ENCODE results near the gene SFXN5.
A peak's percentile ranks its signal among the peaks of the same experiment; 100 is the strongest.

The SFXN5 gene

GRCh38 chr2:73091696-73092095, 20.2 kb upstream of the SFXN5 start (continued):
- no peak for TF ChIP-seq PRDM10 (tag by site-specific recombination; IDR thresholded peaks at IDR 0.05)
- no peak for TF ChIP-seq ZNF792 (tag by site-specific recombination; IDR thresholded peaks at IDR 0.05)
- no peak for TF ChIP-seq ZNF248 (tag by site-specific recombination; IDR thresholded peaks at IDR 0.05)
- no peak for TF ChIP-seq MZF1 (tag by site-specific recombination; IDR thresholded peaks at IDR 0.05; ENCODE audit: borderline replicate concordance)
- TF ChIP-seq ZNF670 (tag by site-specific recombination; IDR thresholded peaks at IDR 0.05; ENCODE audit: low read depth): no peak
- no peak for TF ChIP-seq ZNF704 (tag by site-specific recombination; IDR thresholded peaks at IDR 0.05)
- no peak for TF ChIP-seq OVOL3 (tag by site-specific recombination; IDR thresholded peaks at IDR 0.05)
- no peak for TF ChIP-seq KLF16 (tag by site-specific recombination; IDR thresholded peaks at IDR 0.05)

- Histone ChIP-seq H3K36me3 (ENCODE audit: control insufficient read depth in 2 of 2, insufficient read depth in 1 of 2, low read length in 2 of 2) (peaks cover 0 to 30% of the 10 kb centered on the region in 2 experiments; a peak in 1 of 3 replicates), H3K4me3 (ENCODE audit: low read depth, low read length) (no peak overlapping the region), H3K4me1 (ENCODE audit: control insufficient read depth, insufficient read depth, low read length) (peaks cover 4% of the 10 kb centered on the region), H3K9me3 (ENCODE audit: control insufficient read depth, insufficient read depth, low read depth, low read length) (no peaks in the 10 kb centered on the region), H3K27ac (ENCODE audit: extremely low read depth, low read depth, low read length) (no peak overlapping the region)
- CTCF ChIA-PET: interaction anchor here (1.1 to 1.4 kb wide), 2 partner anchors 65 to 121 kb away, joined by 4 read pairs; no protein-coding TSS in a partner anchor
- TF ChIP-seq, protein P1, sequence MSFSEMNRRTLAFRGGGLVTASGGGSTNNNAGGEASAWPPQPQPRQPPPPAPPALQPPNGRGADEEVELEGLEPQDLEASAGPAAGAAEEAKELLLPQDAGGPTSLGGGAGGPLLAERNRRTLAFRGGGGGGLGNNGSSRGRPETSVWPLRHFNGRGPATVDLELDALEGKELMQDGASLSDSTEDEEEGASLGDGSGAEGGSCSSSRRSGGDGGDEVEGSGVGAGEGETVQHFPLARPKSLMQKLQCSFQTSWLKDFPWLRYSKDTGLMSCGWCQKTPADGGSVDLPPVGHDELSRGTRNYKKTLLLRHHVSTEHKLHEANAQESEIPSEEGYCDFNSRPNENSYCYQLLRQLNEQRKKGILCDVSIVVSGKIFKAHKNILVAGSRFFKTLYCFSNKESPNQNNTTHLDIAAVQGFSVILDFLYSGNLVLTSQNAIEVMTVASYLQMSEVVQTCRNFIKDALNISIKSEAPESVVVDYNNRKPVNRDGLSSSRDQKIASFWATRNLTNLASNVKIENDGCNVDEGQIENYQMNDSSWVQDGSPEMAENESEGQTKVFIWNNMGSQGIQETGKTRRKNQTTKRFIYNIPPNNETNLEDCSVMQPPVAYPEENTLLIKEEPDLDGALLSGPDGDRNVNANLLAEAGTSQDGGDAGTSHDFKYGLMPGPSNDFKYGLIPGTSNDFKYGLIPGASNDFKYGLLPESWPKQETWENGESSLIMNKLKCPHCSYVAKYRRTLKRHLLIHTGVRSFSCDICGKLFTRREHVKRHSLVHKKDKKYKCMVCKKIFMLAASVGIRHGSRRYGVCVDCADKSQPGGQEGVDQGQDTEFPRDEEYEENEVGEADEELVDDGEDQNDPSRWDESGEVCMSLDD (tag by site-specific recombination; IDR thresholded peaks at IDR 0.05): no peak
- TF ChIP-seq ZBTB17 (tag by site-specific recombination; IDR thresholded peaks at IDR 0.05): peak; percentile 63
- POLR2A ChIA-PET: no interaction called here
These were observed 19.7 kb upstream of the SFXN5 start for GRCh38 chr2:73091164-73091563.

- Histone ChIP-seq H3K36me3 (ENCODE audit: control insufficient read depth in 2 of 2, insufficient read depth in 1 of 2, low read length in 2 of 2) (peaks cover 0 to 46% of the 10 kb centered on the region in 2 experiments; a peak in 1 of 3 replicates), H3K4me1 (ENCODE audit: control insufficient read depth, insufficient read depth, low read length) (peaks cover 4% of the 10 kb centered on the region), H3K9me3 (ENCODE audit: control insufficient read depth, insufficient read depth, low read depth, low read length) (no peaks in the 10 kb centered on the region), H3K27ac (ENCODE audit: extremely low read depth, low read depth, low read length) (no peak overlapping the region), H3K4me3 (ENCODE audit: low read depth, low read length) (no peak overlapping the region)
- POLR2A ChIA-PET: interaction anchor here (0.6 to 2.4 kb wide), 5 partner anchors 23 to 145 kb away, joined by 3 to 6 read pairs (median 3); partner anchors contain the start of genes CCT7 and RAB11FIP5
- CTCF ChIA-PET: interaction anchor here (0.9 to 10.0 kb wide), 4 partner anchors 67 to 88 kb away, joined by 3 to 146 read pairs (median 28); no protein-coding TSS in a partner anchor
- TF ChIP-seq ZNF548 (tag by site-specific recombination; IDR thresholded peaks at IDR 0.05) (no peak), ZNF629 (tag by site-specific recombination; IDR thresholded peaks at IDR 0.05) (no peak), TCF7L2 (IDR thresholded peaks at IDR 0.05; ENCODE audit: borderline replicate concordance, low read depth, low read length) (no peak), ZBTB6 (tag by site-specific recombination; IDR thresholded peaks at IDR 0.05) (no peak), ZNF596 (tag by site-specific recombination; IDR thresholded peaks at IDR 0.05) (no peak), ZNF677 (tag by site-specific recombination; IDR thresholded peaks at IDR 0.05) (peak; percentile 86), ZXDB (tag by site-specific recombination; IDR thresholded peaks at IDR 0.05) (no peak)
- TF ChIP-seq, protein P2, sequence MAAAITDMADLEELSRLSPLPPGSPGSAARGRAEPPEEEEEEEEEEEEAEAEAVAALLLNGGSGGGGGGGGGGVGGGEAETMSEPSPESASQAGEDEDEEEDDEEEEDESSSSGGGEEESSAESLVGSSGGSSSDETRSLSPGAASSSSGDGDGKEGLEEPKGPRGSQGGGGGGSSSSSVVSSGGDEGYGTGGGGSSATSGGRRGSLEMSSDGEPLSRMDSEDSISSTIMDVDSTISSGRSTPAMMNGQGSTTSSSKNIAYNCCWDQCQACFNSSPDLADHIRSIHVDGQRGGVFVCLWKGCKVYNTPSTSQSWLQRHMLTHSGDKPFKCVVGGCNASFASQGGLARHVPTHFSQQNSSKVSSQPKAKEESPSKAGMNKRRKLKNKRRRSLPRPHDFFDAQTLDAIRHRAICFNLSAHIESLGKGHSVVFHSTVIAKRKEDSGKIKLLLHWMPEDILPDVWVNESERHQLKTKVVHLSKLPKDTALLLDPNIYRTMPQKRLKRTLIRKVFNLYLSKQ (tag by site-specific recombination; IDR thresholded peaks at IDR 0.05; ENCODE audit: borderline replicate concordance): no peak
- TF ChIP-seq, protein P3, sequence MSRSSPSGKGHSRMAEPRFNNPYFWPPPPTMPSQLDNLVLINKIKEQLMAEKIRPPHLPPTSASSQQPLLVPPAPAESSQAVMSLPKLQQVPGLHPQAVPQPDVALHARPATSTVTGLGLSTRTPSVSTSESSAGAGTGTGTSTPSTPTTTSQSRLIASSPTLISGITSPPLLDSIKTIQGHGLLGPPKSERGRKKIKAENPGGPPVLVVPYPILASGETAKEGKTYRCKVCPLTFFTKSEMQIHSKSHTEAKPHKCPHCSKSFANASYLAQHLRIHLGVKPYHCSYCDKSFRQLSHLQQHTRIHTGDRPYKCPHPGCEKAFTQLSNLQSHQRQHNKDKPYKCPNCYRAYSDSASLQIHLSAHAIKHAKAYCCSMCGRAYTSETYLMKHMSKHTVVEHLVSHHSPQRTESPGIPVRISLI (tag by site-specific recombination; IDR thresholded peaks at IDR 0.05): no peak
These were observed 17.9 kb upstream of the SFXN5 start for GRCh38 chr2:73089270-73090030.

All from HEK293 (cell line).